PC-9 (cell line): ENCODE data around the gene TMTC2. TPM values are rescaled to one million over a fixed set of nuclear protein-coding genes. Genes with fewer than 3 reads are reported as not detected.

Experiments
- BruUV-seq: library from RNA; stranded (reverse); fragments of 400-500 nt; replicated peaks from 2 replicates; lab custom pipeline; 2021; lab: Mats Ljungman, UMichigan
- CTCF ChIA-PET: fragments of 300-600 bp; sonication (Branson Sonifier 250); formaldehyde crosslinking; loops from one replicate; lab custom pipeline; 2022; ENCODE audit warnings: antibody characterized with exemption; lab: Charles Lee
- POLR2A ChIA-PET: fragments of 300-600 bp; sonication (Branson Sonifier 250); formaldehyde crosslinking; loops from one replicate; lab custom pipeline; 2022; ENCODE audit warnings: antibody characterized with exemption; ENCODE audit not compliant: unreplicated experiment; lab: Charles Lee
- DNase-seq, 2 experiments: peaks; one replicate each; pipeline versions ENCODE4 v3.0.0 to v3.0.0-alpha.2; 2015 to 2022; ENCODE audit warnings: mixed read lengths in 1 of 2
- H2AFZ ChIP-seq: fragments of 200-600 bp; sonication (generic); 2 replicates; pipeline ENCODE4 v1.8.1; 2017; ENCODE audit warnings: antibody characterized with exemption
- H3F3A ChIP-seq: fragments of 200-600 bp; sonication (generic); 2 replicates; pipeline ENCODE4 v1.8.1; 2017; ENCODE audit warnings: antibody characterized with exemption, mild to moderate bottlenecking, low read depth; ENCODE audit not compliant: insufficient read depth
- H3K27ac ChIP-seq: fragments of 200-600 bp; sonication (generic); 2 replicates; pipeline ENCODE4 v1.6.1; 2016; ENCODE audit warnings: mixed run types
- H3K27me3 ChIP-seq: fragments of 200-600 bp; sonication (generic); 2 replicates; pipeline ENCODE4 v1.6.1; 2016; ENCODE audit warnings: low read depth, mixed run types; ENCODE audit not compliant: insufficient read depth
- H3K36me3 ChIP-seq: fragments of 200-600 bp; sonication (generic); 2 replicates; pipeline ENCODE4 v1.6.1; 2016; ENCODE audit warnings: low read depth, mixed run types
- H3K4me1 ChIP-seq: fragments of 200-600 bp; sonication (generic); replicated peaks from 2 replicates; pipeline ENCODE4 v1.6.1; 2016; ENCODE audit warnings: mixed run types; ENCODE audit not compliant: insufficient read depth
- H3K4me2 ChIP-seq: fragments of 200-600 bp; sonication (generic); 2 replicates; pipeline ENCODE4 v1.6.1; 2017; ENCODE audit warnings: mixed run types
- H3K4me3 ChIP-seq: fragments of 200-600 bp; sonication (generic); 2 replicates; pipeline ENCODE4 v1.6.1; 2016; ENCODE audit warnings: mixed run types
- H3K79me2 ChIP-seq: fragments of 200-600 bp; sonication (generic); 2 replicates; pipeline ENCODE4 v1.6.1; 2017; ENCODE audit warnings: low read depth, mixed run types
- H3K9me2 ChIP-seq: fragments of 200-600 bp; sonication (generic); 2 replicates; pipeline ENCODE4 v1.8.1; 2017; ENCODE audit warnings: mild to moderate bottlenecking; ENCODE audit not compliant: insufficient read depth
- H3K9me3 ChIP-seq: fragments of 200-600 bp; sonication (generic); 2 replicates; pipeline ENCODE4 v1.8.1; 2016; ENCODE audit warnings: low read depth; ENCODE audit not compliant: insufficient read depth
- H4K20me1 ChIP-seq: fragments of 200-600 bp; sonication (generic); 2 replicates; pipeline ENCODE4 v1.8.1; 2017; ENCODE audit not compliant: insufficient read depth
- CTCF ChIP-seq: fragments of 200-600 bp; sonication (generic); conservative IDR thresholded peaks from 2 replicates; pipeline ENCODE4 v1.6.1; 2017; ENCODE audit warnings: mixed run types, antibody characterized with exemption, mild to moderate bottlenecking, moderate library complexity
- EZH2 ChIP-seq: fragments of 200-600 bp; sonication (generic); IDR thresholded peaks from 2 replicates; pipeline ENCODE4 v1.8.0; 2017; ENCODE audit warnings: antibody characterized with exemption, low read depth
- intact Hi-C: fragments of 100-400 bp; cut with micrococcal nuclease; formaldehyde crosslinking; loops from one replicate; pipeline ENCODE4 v1.10.0; 2022; ENCODE audit not compliant: unreplicated experiment
- total RNA-seq: library from RNA; stranded (reverse); gene quantifications from 2 replicates; pipeline ENCODE4 v1.2.3, GENCODE V29; 2021

The TMTC2 gene
- total RNA-seq, 1 experiment from 2014 or later: 8.6 TPM

- H3K27me3 ChIP-seq: no peaks in the 10 kb centered on the region
- CTCF ChIA-PET: no interaction called here
- intact Hi-C loops: no loop called here
- H3K9me3 ChIP-seq: no peaks in the 10 kb centered on the region
- no peak overlapping the region for H2AFZ ChIP-seq
- no peak overlapping the region for H3K4me3 ChIP-seq
- POLR2A ChIA-PET: no interaction called here
- no peaks in the 10 kb centered on the region for H4K20me1 ChIP-seq
- DNase-seq: no peak
- TF ChIP-seq CTCF: no peak
- TF ChIP-seq EZH2: no peak
- H3K4me1 ChIP-seq: no peaks in the 10 kb centered on the region
- H3K36me3 ChIP-seq: no peaks in the 10 kb centered on the region
- H3K27ac ChIP-seq: no peak overlapping the region
- H3F3A ChIP-seq: no peaks in the 10 kb centered on the region
- no peaks in the 10 kb centered on the region for H3K9me2 ChIP-seq
- H3K4me2 ChIP-seq: no peak overlapping the region
- H3K79me2 ChIP-seq: no peaks in the 10 kb centered on the region
- no TSS peak for BruUV-seq
Measured at GRCh38 chr12:82857276-82857675, 170.6 kb downstream of the TMTC2 start.

GRCh38 chr12:82857911-82858533, 171.3 kb downstream of the TMTC2 start:
- Histone ChIP-seq H3K36me3 (no peaks in the 10 kb centered on the region), H4K20me1 (no peaks in the 10 kb centered on the region), H3K4me1 (no peaks in the 10 kb centered on the region), H3K9me2 (no peaks in the 10 kb centered on the region), H3K9me3 (no peaks in the 10 kb centered on the region), H3K4me3 (no peak overlapping the region), H3K27me3 (no peaks in the 10 kb centered on the region), H2AFZ (no peak overlapping the region), H3K27ac (no peak overlapping the region), H3K4me2 (no peak overlapping the region), H3F3A (no peaks in the 10 kb centered on the region), H3K79me2 (no peaks in the 10 kb centered on the region)
- no TSS peak for BruUV-seq
- TF ChIP-seq EZH2: no peak
- TF ChIP-seq CTCF: no peak
- CTCF ChIA-PET: no interaction called here
- intact Hi-C loops: no loop called here
- POLR2A ChIA-PET: no interaction called here
- no peak for DNase-seq

- POLR2A ChIA-PET: no interaction called here
- CTCF ChIA-PET: no interaction called here
- H3F3A ChIP-seq: no peaks in the 10 kb centered on the region
- no peak overlapping the region for H3K4me3 ChIP-seq
- H3K27me3 ChIP-seq: no peaks in the 10 kb centered on the region
- no peaks in the 10 kb centered on the region for H3K4me1 ChIP-seq
- no TSS peak for BruUV-seq
- no peak overlapping the region for H3K27ac ChIP-seq
- H3K9me2 ChIP-seq: no peaks in the 10 kb centered on the region
- no peak overlapping the region for H2AFZ ChIP-seq
- no peak for DNase-seq
- TF ChIP-seq CTCF: no peak
- no peak for TF ChIP-seq EZH2
- H3K9me3 ChIP-seq: no peaks in the 10 kb centered on the region
- H3K79me2 ChIP-seq: no peaks in the 10 kb centered on the region
- no peaks in the 10 kb centered on the region for H3K36me3 ChIP-seq
- H3K4me2 ChIP-seq: no peak overlapping the region
- intact Hi-C loops: no loop called here
- no peaks in the 10 kb centered on the region for H4K20me1 ChIP-seq
Measured at GRCh38 chr12:82858534-82858917, 171.8 kb downstream of the TMTC2 start.
